Skeletal muscle tissue (tissue), 4 donors: ENCODE data around the gene FITM2. TPM values are rescaled to one million over a fixed set of nuclear protein-coding genes. Genes with fewer than 3 reads are reported as not detected.
"Not testable (repeated sequence)": the region's sequence is repeated elsewhere in the genome, so short reads cannot be mapped to it uniquely, and the experiment has no call there.

Experiments
- H3K27ac ChIP-seq: one replicate; pipeline ENCODE4 v1.7.0; 2013; ENCODE audit warnings: mild to moderate bottlenecking, low read depth, low read length, inconsistent platforms
- H3K27me3 ChIP-seq, 3 donors: one replicate each; pipeline ENCODE4 v1.7.0; 2013; ENCODE audit warnings: low read length in 3 of 3; ENCODE audit not compliant: control insufficient read depth in 3 of 3, insufficient read depth in 3 of 3
- H3K36me3 ChIP-seq, 3 donors: one replicate each; pipeline ENCODE4 v1.7.0; 2013; ENCODE audit warnings: low read length in 3 of 3; ENCODE audit not compliant: control insufficient read depth in 3 of 3, insufficient read depth in 3 of 3
- H3K4me1 ChIP-seq, 3 donors: one replicate each; pipeline ENCODE4 v1.7.0; 2013; ENCODE audit warnings: low read length in 3 of 3, mild to moderate bottlenecking in 3 of 3; ENCODE audit not compliant: control insufficient read depth in 3 of 3, insufficient read depth in 3 of 3
- H3K4me3 ChIP-seq, 3 donors: one replicate each; pipeline ENCODE4 v1.7.0; 2013; ENCODE audit warnings: low read length in 3 of 3
- H3K9ac ChIP-seq, 3 donors: one replicate each; pipeline ENCODE4 v1.7.0; 2013; ENCODE audit warnings: low read length in 3 of 3, mild to moderate bottlenecking in 3 of 3, moderate library complexity in 2 of 3, low read depth in 1 of 3
- H3K9me3 ChIP-seq, 3 donors: one replicate each; pipeline ENCODE4 v1.7.0; 2013; ENCODE audit warnings: low read length in 3 of 3; ENCODE audit not compliant: control insufficient read depth in 3 of 3
- total RNA-seq: library from RNA; depleted of rRNA; stranded (reverse); fragments of >200 nt; gene quantifications from one replicate; pipeline ENCODE4 v1.2.3, GENCODE V29; 2014
- donor health status: Osteomylitis.

Gene FITM2
- total RNA-seq, 1 donor from 2014 or later, result 9.9 TPM

DNA sequence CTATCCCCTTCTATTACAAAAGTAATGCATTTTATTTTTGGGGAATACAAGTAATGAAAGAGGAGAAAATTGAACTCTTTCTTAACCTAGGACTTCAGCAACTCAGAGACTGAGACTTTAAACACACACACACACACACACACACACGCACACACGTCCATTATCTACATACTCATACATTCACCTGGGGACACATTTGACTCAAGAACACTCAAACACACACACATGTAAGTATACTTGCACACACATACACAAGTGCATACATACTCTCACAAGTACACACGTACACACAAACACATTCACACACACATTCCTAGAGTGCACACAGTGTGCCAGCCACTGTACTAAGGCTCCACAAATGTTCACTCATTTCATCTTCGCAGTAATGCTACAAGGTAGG, 23.7 kb upstream of the FITM2 start:
- Histone ChIP-seq H3K36me3 (no peaks in the 10 kb centered on the region), H3K4me3 (no peak overlapping the region), H3K9ac (no peak overlapping the region), H3K9me3 (no peaks in the 10 kb centered on the region), H3K4me1 (no peaks in the 10 kb centered on the region), H3K27me3 (peaks cover 6 to 22% (median 21%) of the 10 kb centered on the region in 3 donors), H3K27ac (no peak overlapping the region)

GRCh38 chr20:44334306-44334705, 23.3 kb upstream of the FITM2 start:
- no peaks in the 10 kb centered on the region for H3K9me3 ChIP-seq
- H3K4me3 ChIP-seq, result no peak overlapping the region
- no peak overlapping the region for H3K27ac ChIP-seq
- H3K9ac ChIP-seq, result no peak overlapping the region
- no peaks in the 10 kb centered on the region for H3K36me3 ChIP-seq
- H3K4me1 ChIP-seq, result no peaks in the 10 kb centered on the region
- peaks cover 6 to 22% (median 21%) of the 10 kb centered on the region in 3 donors for H3K27me3 ChIP-seq

DNA sequence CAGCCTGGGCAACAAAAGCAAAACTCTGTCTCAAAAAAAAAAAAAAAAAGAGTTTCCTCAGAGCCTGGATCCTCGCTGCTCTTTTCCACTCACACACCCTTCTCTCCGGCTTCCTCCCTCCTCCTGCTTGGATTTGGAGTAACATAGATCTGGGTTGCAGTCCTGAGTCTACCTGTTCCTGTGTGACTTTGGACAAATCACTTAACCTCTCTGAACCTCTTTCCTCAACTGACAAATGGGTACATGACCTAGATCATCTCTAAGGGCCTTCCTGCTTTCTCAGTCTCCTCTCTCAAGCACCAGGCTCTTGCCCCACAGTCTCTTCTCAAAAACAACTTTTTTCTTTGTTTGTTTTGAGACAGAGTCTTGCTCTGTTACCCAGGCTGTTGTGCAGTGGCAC, 20.2 kb upstream of the FITM2 start:
- Histone ChIP-seq H3K4me3 (no peak overlapping the region), H3K27ac (no peak overlapping the region), H3K9me3 (no peaks in the 10 kb centered on the region), H3K27me3 (peaks cover 11 to 16% (median 11%) of the 10 kb centered on the region in 3 donors), H3K36me3 (no peaks in the 10 kb centered on the region), H3K9ac (no peak overlapping the region), H3K4me1 (no peaks in the 10 kb centered on the region)

- H3K4me3 ChIP-seq, result no peak overlapping the region
- no peaks in the 10 kb centered on the region for H3K9me3 ChIP-seq
- H3K27ac ChIP-seq, result no peak overlapping the region
- no peaks in the 10 kb centered on the region for H3K36me3 ChIP-seq
- no peak overlapping the region for H3K9ac ChIP-seq
- H3K27me3 ChIP-seq, result peaks cover 11 to 14% (median 12%) of the 10 kb centered on the region in 3 donors
- no peaks in the 10 kb centered on the region for H3K4me1 ChIP-seq
Observed at GRCh38 chr20:44328428-44328827, 17.4 kb upstream of the FITM2 start.

GRCh38 chr20:44327748-44328147, 16.7 kb upstream of the FITM2 start:
- H3K27me3 ChIP-seq, result peaks cover 8 to 14% (median 12%) of the 10 kb centered on the region in 3 donors

DNA sequence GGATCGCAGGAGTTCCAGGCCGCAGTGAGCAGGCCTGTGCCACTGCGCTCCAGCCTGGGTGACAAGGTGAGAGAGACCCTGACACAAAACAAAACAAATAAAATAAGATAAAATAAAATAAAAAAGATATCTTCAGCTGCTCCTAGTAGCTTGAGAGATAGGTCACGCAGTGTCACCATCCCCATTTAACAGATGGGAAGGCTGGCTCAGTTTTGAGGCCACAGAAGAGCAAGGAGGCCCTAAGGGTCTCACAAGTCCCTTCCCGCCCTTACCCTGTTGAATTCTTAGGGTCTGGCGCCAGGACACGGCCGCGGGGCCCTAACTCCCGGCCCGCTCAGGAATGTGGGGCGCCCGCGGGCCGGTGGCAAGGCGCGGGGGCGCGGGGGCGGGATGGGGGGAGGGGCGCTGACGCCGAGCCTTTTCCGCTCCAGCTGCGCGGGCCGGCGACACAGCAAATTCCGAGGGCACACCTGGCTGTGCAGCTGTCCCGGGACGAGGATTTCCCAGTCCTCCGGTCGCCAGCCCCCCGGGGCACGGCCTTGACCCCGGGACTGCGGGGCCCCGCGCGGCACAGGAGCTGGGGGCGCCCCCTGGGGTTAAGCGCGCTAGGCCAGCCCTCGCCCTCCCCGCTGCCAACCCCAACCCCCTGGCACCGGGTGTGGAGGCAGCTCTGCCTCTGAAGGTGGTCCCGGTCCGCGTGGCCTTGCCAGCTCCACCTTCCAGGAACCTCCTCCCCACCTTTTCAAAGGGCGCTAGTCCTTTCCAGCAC, 15.6 kb upstream of the FITM2 start:
- Histone ChIP-seq H3K9ac (no peak overlapping the region), H3K27me3 (peaks cover 8 to 13% (median 12%) of the 10 kb centered on the region in 3 donors), H3K4me3 (no peak overlapping the region), H3K9me3 (no peaks in the 10 kb centered on the region), H3K36me3 (no peaks in the 10 kb centered on the region), H3K27ac (no peak overlapping the region), H3K4me1 (no peaks in the 10 kb centered on the region)

More at GRCh38 chr20:44327748-44328147, 16.7 kb upstream of the FITM2 start:
- H3K4me3 ChIP-seq, H3K36me3 ChIP-seq, H3K4me1 ChIP-seq, H3K9me3 ChIP-seq, H3K27ac ChIP-seq, H3K9ac ChIP-seq: not testable (repeated sequence)

- Histone ChIP-seq H3K4me1 (no peaks in the 10 kb centered on the region), H3K9ac (no peak overlapping the region), H3K9me3 (no peaks in the 10 kb centered on the region), H3K27me3 (peaks cover 6 to 12% (median 8%) of the 10 kb centered on the region in 3 donors), H3K27ac (no peak overlapping the region), H3K36me3 (no peaks in the 10 kb centered on the region), H3K4me3 (no peak overlapping the region)
Observed at GRCh38 chr20:44324343-44324742, 13.3 kb upstream of the FITM2 start.

DNA sequence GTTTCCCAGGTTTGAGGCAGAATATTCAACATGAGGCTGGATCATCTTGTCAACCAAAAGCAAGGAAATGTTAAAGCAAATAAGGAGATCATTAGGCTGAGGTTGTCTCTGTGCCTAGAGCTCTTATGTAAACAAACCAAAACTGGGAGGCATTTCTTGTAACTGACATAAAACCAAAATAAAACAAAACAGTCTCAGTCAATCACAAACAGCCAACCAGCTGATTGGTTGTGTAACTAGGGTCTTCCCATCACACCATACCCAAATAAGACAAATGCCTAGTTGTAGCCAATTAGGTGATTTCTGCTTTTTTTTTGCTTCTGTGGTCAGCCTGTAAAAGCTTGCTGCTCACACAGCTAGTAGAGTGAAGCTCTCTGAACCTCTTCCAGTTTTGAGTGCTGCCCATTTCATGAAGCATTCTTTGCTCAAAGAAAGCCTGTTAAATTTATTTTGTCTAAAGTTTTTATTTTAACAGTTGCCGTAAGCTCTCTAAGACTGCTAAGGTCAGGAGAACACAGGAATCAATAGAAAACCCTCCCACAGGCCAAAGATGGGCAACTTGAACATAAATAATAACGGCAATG, 8.9 kb upstream of the FITM2 start:
- Histone ChIP-seq H3K4me3 (no peak overlapping the region), H3K27me3 (peaks cover 0 to 5% (median 4%) of the 10 kb centered on the region in 3 donors)

DNA sequence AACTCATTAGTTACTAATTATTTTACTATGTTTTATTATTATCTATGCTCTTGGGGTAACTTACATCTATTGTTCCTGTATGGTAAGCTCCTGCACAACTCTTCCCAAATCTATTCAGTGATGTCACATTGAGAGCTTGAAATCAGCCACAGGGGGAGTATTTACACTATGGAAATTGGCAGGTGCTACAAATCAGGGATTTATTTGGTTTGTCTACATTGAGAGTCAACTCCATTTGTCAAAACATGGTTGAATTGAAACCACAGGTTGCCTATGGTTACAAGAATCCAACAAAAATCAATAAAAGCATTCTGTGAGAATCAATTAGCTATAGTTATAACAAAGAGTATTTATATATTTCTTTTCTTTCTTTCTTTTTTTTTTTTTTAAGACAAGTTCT, 3.9 kb upstream of the FITM2 start:
- H3K36me3 ChIP-seq, result peaks cover 0 to 3% (median 0%) of the 10 kb centered on the region in 3 donors
- no peak overlapping the region for H3K9ac ChIP-seq
- H3K4me3 ChIP-seq, result no peak overlapping the region
- no peak overlapping the region for H3K27ac ChIP-seq
- H3K4me1 ChIP-seq, result peaks cover 9 to 13% (median 10%) of the 10 kb centered on the region in 3 donors
- no peaks in the 10 kb centered on the region for H3K27me3 ChIP-seq
- no peaks in the 10 kb centered on the region for H3K9me3 ChIP-seq

More for the DNA sequence above, 8.9 kb upstream of the FITM2 start:
- Histone ChIP-seq H3K4me1 (no peaks in the 10 kb centered on the region), H3K36me3 (no peaks in the 10 kb centered on the region), H3K27ac (no peak overlapping the region), H3K9ac (no peak overlapping the region), H3K9me3 (no peaks in the 10 kb centered on the region)
